H9 (cell line): ENCODE measurements around the gene TMEM269. TPM values are rescaled to one million over a fixed set of nuclear protein-coding genes. Genes with fewer than 3 reads are reported as not detected.
A peak's percentile ranks its signal among the peaks of the same experiment; 100 is the strongest.

Experiments used
- DNase-seq: peaks from one replicate; pipeline ENCODE4 v3.0.0-alpha.2; 2017
- H2AFZ ChIP-seq: one replicate; pipeline ENCODE4 v1.6.1; 2013; ENCODE audit warnings: mild to moderate bottlenecking, low read length, control low read depth, moderate library complexity
- H2AK5ac ChIP-seq: 2 replicates; pipeline ENCODE4 v1.6.1; 2013; ENCODE audit warnings: low read length, control low read depth, mixed read lengths; ENCODE audit not compliant: insufficient read length
- H2BK120ac ChIP-seq: one replicate; pipeline ENCODE4 v1.6.1; 2013; ENCODE audit warnings: low read depth, mild to moderate bottlenecking, low read length, control low read depth, inconsistent platforms; ENCODE audit not compliant: poor library complexity, severe bottlenecking
- H2BK12ac ChIP-seq: 2 replicates; pipeline ENCODE4 v1.6.1; 2013; ENCODE audit warnings: low read length, control low read depth, mixed read lengths, low read depth; ENCODE audit not compliant: insufficient read length
- H2BK15ac ChIP-seq: 2 replicates; pipeline ENCODE4 v1.6.1; 2013; ENCODE audit warnings: low read depth, low read length, control low read depth
- H2BK20ac ChIP-seq: one replicate; pipeline ENCODE4 v1.6.1; 2013; ENCODE audit warnings: low read depth, mild to moderate bottlenecking, low read length, control low read depth, inconsistent platforms; ENCODE audit not compliant: poor library complexity, severe bottlenecking
- H2BK5ac ChIP-seq: 2 replicates; pipeline ENCODE4 v1.6.1; 2013; ENCODE audit warnings: low read length, control low read depth, mixed read lengths; ENCODE audit not compliant: insufficient read length
- H3K14ac ChIP-seq: 2 replicates; pipeline ENCODE4 v1.6.1; 2013; ENCODE audit warnings: low read length, control low read depth; ENCODE audit not compliant: insufficient read depth
- H3K18ac ChIP-seq: 2 replicates; pipeline ENCODE4 v1.6.1; 2013; ENCODE audit warnings: low read depth, mild to moderate bottlenecking, mixed read lengths, low read length, control low read depth; ENCODE audit not compliant: insufficient read length
- H3K23ac ChIP-seq: 2 replicates; pipeline ENCODE4 v1.6.1; 2013; ENCODE audit warnings: low read length, control low read depth, mixed read lengths, low read depth; ENCODE audit not compliant: insufficient read length
- H3K23me2 ChIP-seq: 2 replicates; pipeline ENCODE4 v1.6.1; 2013; ENCODE audit warnings: low read depth, mild to moderate bottlenecking, mixed read lengths, low read length, control low read depth; ENCODE audit not compliant: insufficient read length, poor library complexity, severe bottlenecking
- H3K27ac ChIP-seq: 2 replicates; pipeline ENCODE4 v1.5.1; 2013; ENCODE audit warnings: low read length, control low read depth, mixed read lengths, low read depth; ENCODE audit not compliant: insufficient read length
- H3K27me3 ChIP-seq: 2 replicates; pipeline ENCODE4 v1.6.1; 2013; ENCODE audit warnings: low read length, control low read depth, inconsistent platforms; ENCODE audit not compliant: insufficient read depth
- H3K4ac ChIP-seq: 2 replicates; pipeline ENCODE4 v1.6.1; 2013; ENCODE audit warnings: low read depth, mild to moderate bottlenecking, control low read depth, inconsistent platforms, low read length, moderate library complexity
- H3K4me1 ChIP-seq: 2 replicates; pipeline ENCODE4 v1.6.1; 2013; ENCODE audit warnings: low read length, control low read depth, inconsistent platforms; ENCODE audit not compliant: insufficient read depth
- H3K4me2 ChIP-seq: 2 replicates; pipeline ENCODE4 v1.6.1; 2013; ENCODE audit warnings: low read length, control low read depth, mixed read lengths; ENCODE audit not compliant: insufficient read length, insufficient read depth
- H3K56ac ChIP-seq: 2 replicates; pipeline ENCODE4 v1.6.1; 2013; ENCODE audit warnings: low read depth, mild to moderate bottlenecking, mixed read lengths, low read length, control low read depth; ENCODE audit not compliant: insufficient read length
- H3K79me1 ChIP-seq: 2 replicates; pipeline ENCODE4 v1.6.1; 2013; ENCODE audit warnings: low read depth, mild to moderate bottlenecking, moderate library complexity, low read length, control low read depth, inconsistent platforms; ENCODE audit not compliant: insufficient read depth, poor library complexity, severe bottlenecking
- H3K79me2 ChIP-seq: 2 replicates; pipeline ENCODE4 v1.6.1; 2013; ENCODE audit warnings: low read length, control low read depth, inconsistent platforms; ENCODE audit not compliant: insufficient read depth
- H3K9ac ChIP-seq: 2 replicates; pipeline ENCODE4 v1.6.1; 2013; ENCODE audit warnings: low read length, control low read depth, mixed read lengths; ENCODE audit not compliant: insufficient read length; ENCODE audit errors: extremely low read depth
- H3K9me3 ChIP-seq: one replicate; pipeline ENCODE4 v1.6.1; 2013; ENCODE audit warnings: low read depth, low read length, inconsistent platforms; ENCODE audit not compliant: control insufficient read depth
- H3T11ph ChIP-seq: one replicate; pipeline ENCODE4 v1.6.1; 2013; ENCODE audit warnings: mild to moderate bottlenecking, low read length, control low read depth, inconsistent platforms
- H4K20me1 ChIP-seq: one replicate; pipeline ENCODE4 v1.6.1; 2013; ENCODE audit not compliant: control insufficient read depth, insufficient read length, insufficient read depth
- H4K5ac ChIP-seq: 2 replicates; pipeline ENCODE4 v1.6.1; 2013; ENCODE audit warnings: low read depth, mild to moderate bottlenecking, mixed read lengths, low read length, control low read depth; ENCODE audit not compliant: insufficient read length
- H4K8ac ChIP-seq: replicated peaks from 2 replicates; pipeline ENCODE4 v1.6.1; 2013; ENCODE audit warnings: low read length, control low read depth, mixed read lengths, low read depth; ENCODE audit not compliant: insufficient read length
- H4K91ac ChIP-seq: 2 replicates; pipeline ENCODE4 v1.6.1; 2013; ENCODE audit warnings: low read depth, mild to moderate bottlenecking, moderate library complexity, mixed read lengths, low read length, control low read depth; ENCODE audit not compliant: insufficient read length
- H3K27ac Mint-ChIP-seq, 3 experiments: 2 replicates in 2 of 3; 3 replicates in 1 of 3; pipeline ENCODE4 v1.8.0; 2020 to 2021; ENCODE audit warnings: mixed read lengths in 3 of 3, mild to moderate bottlenecking in 1 of 3, moderate library complexity in 1 of 3
- H3K27me3 Mint-ChIP-seq: 2 replicates; pipeline ENCODE4 v1.8.0; 2021; ENCODE audit warnings: low read depth, mild to moderate bottlenecking, moderate library complexity, mixed read lengths
- H3K36me3 Mint-ChIP-seq, 3 experiments: 2 replicates in 2 of 3; 3 replicates in 1 of 3; pipeline ENCODE4 v1.8.0; 2020 to 2021; ENCODE audit warnings: low read depth in 3 of 3, mixed read lengths in 3 of 3; ENCODE audit not compliant: insufficient read depth in 1 of 3
- H3K4me1 Mint-ChIP-seq, 2 experiments: 2 replicates each; pipeline ENCODE4 v1.8.0; 2020; ENCODE audit warnings: mixed read lengths in 2 of 2
- H3K4me3 Mint-ChIP-seq, 2 experiments: 2 replicates in 1 of 2; 3 replicates in 1 of 2; pipeline ENCODE4 v1.8.0; 2020 to 2021; ENCODE audit warnings: mild to moderate bottlenecking in 2 of 2, mixed read lengths in 2 of 2, moderate library complexity in 1 of 2
- H3K9me3 Mint-ChIP-seq, 2 experiments: 2 replicates in 1 of 2; 3 replicates in 1 of 2; pipeline ENCODE4 v1.8.0; 2020; ENCODE audit warnings: mild to moderate bottlenecking in 2 of 2, mixed read lengths in 2 of 2, moderate library complexity in 1 of 2
- CTCF ChIP-seq: fragments of 200-600 bp; sonication (generic); conservative IDR thresholded peaks from 3 replicates; pipeline ENCODE4 v1.8.0; 2021; ENCODE audit warnings: antibody characterized with exemption, mild to moderate bottlenecking
- WGBS: extraction: QIAGEN DNeasy Blood & Tissue Kit; methylation state at CpG from one replicate; pipeline ENCODE4 v1.1.7; 2013; ENCODE audit warnings: missing lambda C conversion rate, low lambda C conversion rate, mixed read lengths; ENCODE audit not compliant: insufficient read length; ENCODE audit errors: extremely low coverage; 5-methylcytosine and 5-hydroxymethylcytosine counted together
- total RNA-seq: library from RNA; stranded (reverse); gene quantifications from 2 replicates; pipeline ENCODE4 v1.2.1, GENCODE V29; 2021

TMEM269 gene
- total RNA-seq, 1 experiment from 2014 or later: 0.17 TPM

GRCh38 chr1:42738678-42739226, 46.0 kb upstream of the TMEM269 start:
- H2BK120ac ChIP-seq: no peak overlapping the region
- H4K20me1 ChIP-seq: no peaks in the 10 kb centered on the region
- H2BK15ac ChIP-seq: no peak overlapping the region
- no peak overlapping the region for H2BK5ac ChIP-seq
- no peak overlapping the region for H3K27ac Mint-ChIP-seq
- H3K56ac ChIP-seq: no peak overlapping the region
- no peak overlapping the region for H3K4ac ChIP-seq
- no peak for TF ChIP-seq CTCF
- H3K9ac ChIP-seq: no peak overlapping the region
- H4K8ac ChIP-seq: no peak overlapping the region
- no peak overlapping the region for H2AFZ ChIP-seq
- no peaks in the 10 kb centered on the region for H3K79me2 ChIP-seq
- peaks cover 47 to 54% of the 10 kb centered on the region in 2 experiments for H3K4me1 Mint-ChIP-seq
- no peak overlapping the region for H4K91ac ChIP-seq
- no CpG with 5 or more reads among the region's 8 CpGs for WGBS
- H3K4me2 ChIP-seq: no peak overlapping the region
- H3K79me1 ChIP-seq: no peaks in the 10 kb centered on the region
- no peak overlapping the region for H2BK12ac ChIP-seq
- no peak overlapping the region for H4K5ac ChIP-seq
- no peak overlapping the region for H3T11ph ChIP-seq
- no peak overlapping the region for H2BK20ac ChIP-seq
- H3K36me3 Mint-ChIP-seq: peaks cover 0 to 3% (median 0%) of the 10 kb centered on the region in 3 experiments; a peak in 2 of 7 replicates
- no peak overlapping the region for H3K18ac ChIP-seq
- H3K9me3 Mint-ChIP-seq: no peaks in the 10 kb centered on the region
- H3K4me1 ChIP-seq: no peaks in the 10 kb centered on the region; the same call in 1 of the 2 replicates
- H3K14ac ChIP-seq: no peak overlapping the region
- no peaks in the 10 kb centered on the region; the same call in none of the 2 replicates for H3K27me3 Mint-ChIP-seq
- no peak overlapping the region for H3K23ac ChIP-seq
- H3K4me3 Mint-ChIP-seq: peak overlapping the region in 1 of 2 experiments; percentile 64; a peak in 1 of 5 replicates
- DNase-seq: no peak
- H3K9me3 ChIP-seq: no peaks in the 10 kb centered on the region
- no peak overlapping the region for H2AK5ac ChIP-seq
- no peak overlapping the region for H3K27ac ChIP-seq
- no peaks in the 10 kb centered on the region for H3K27me3 ChIP-seq
- no peaks in the 10 kb centered on the region for H3K23me2 ChIP-seq
